Upper lobe of left lung (tissue), 6 donors: ENCODE data around the gene EPC2. TPM values are rescaled to one million over a fixed set of nuclear protein-coding genes. Genes with fewer than 3 reads are reported as not detected.

Experiments used
- ATAC-seq, 2 donors: fragments of 200-7000 bp; cut with Tn5 transposase; one replicate each; pipeline ENCODE4 v1.9.1; 2022; ENCODE audit warnings: mild to moderate bottlenecking in 2 of 2, moderate library complexity in 2 of 2; ENCODE audit not compliant: low FRiP score in 2 of 2
- DNase-seq, 2 donors: peaks; one replicate each; pipeline ENCODE4 v3.0.0-alpha.2; 2019 to 2020
- H3K27ac ChIP-seq, 4 donors: fragments of 200-600 bp; sonication (generic); one replicate each; pipeline ENCODE4 v1.5.1; 2016 to 2019
- H3K27me3 ChIP-seq, 4 donors: fragments of 200-600 bp; sonication (generic); one replicate each; pipeline ENCODE4 v1.5.1; 2017 to 2019
- H3K36me3 ChIP-seq, 4 donors: fragments of 200-600 bp; sonication (generic); one replicate each; pipeline ENCODE4 v1.5.1; 2016 to 2019
- H3K4me1 ChIP-seq, 4 donors: fragments of 200-600 bp; sonication (generic); one replicate each; pipeline ENCODE4 v1.5.1; 2018 to 2019
- H3K4me3 ChIP-seq, 4 donors: fragments of 200-600 bp; sonication (generic); one replicate each; pipeline ENCODE4 v1.5.1; 2017 to 2019; ENCODE audit warnings: mild to moderate bottlenecking in 2 of 4, moderate library complexity in 1 of 4
- H3K9me3 ChIP-seq, 4 donors: fragments of 200-600 bp; sonication (generic); one replicate each; pipeline ENCODE4 v1.5.1; 2018 to 2019
- CTCF ChIP-seq, 6 experiments: fragments of 450-650 bp in 4 of 6; fragments of 200-600 bp in 2 of 6; sonication (generic) in 2 of 6; IDR thresholded peaks; one replicate each; pipeline ENCODE4 v1.5.1; 2016 to 2019; ENCODE audit warnings: antibody characterized with exemption in 6 of 6
- EP300 ChIP-seq, 4 donors: sonication (generic); formaldehyde crosslinking; IDR thresholded peaks; one replicate each; pipeline ENCODE4 v1.5.1; 2017; ENCODE audit warnings: antibody characterized with exemption in 4 of 4, control low read depth in 2 of 4
- POLR2A ChIP-seq, 4 donors: fragments of 450-650 bp; IDR thresholded peaks; one replicate each; pipeline ENCODE4 v1.5.1; 2016 to 2017; ENCODE audit warnings: antibody characterized with exemption in 4 of 4, mild to moderate bottlenecking in 2 of 4
- POLR2AphosphoS5 ChIP-seq, 2 donors: sonication (generic); formaldehyde crosslinking; IDR thresholded peaks; one replicate each; pipeline ENCODE4 v1.5.1; 2017; ENCODE audit warnings: antibody characterized with exemption in 2 of 2
- WGBS, 2 donors: methylation state at CpG; one replicate each; pipeline ENCODE4 v1.1.5; 2017 to 2018; 5-methylcytosine and 5-hydroxymethylcytosine counted together
- total RNA-seq, 6 donors: library from RNA; depleted of rRNA in 4 of 6; stranded (reverse); fragments of >200 nt in 4 of 6; gene quantifications; one replicate each; pipeline versions ENCODE4 v1.1.0 to v1.2.1, GENCODE V29; 2016 to 2021
- donor health status: DM: no; HTN: no; CAD: no; lungs with moderate emphysema.
- donor health status: DM: no; HTN: yes; CAD: no; lungs with severe emphysema.

EPC2 gene
- total RNA-seq, 6 donors from 2014 or later = 15.2 to 53.2 (median 31.5) TPM

GRCh38 chr2:148810081-148810480 lies 165.5 kb downstream of the EPC2 start:
- no peak overlapping the region for H3K27ac ChIP-seq
- no peak for ATAC-seq
- no peaks in the 10 kb centered on the region for H3K36me3 ChIP-seq
- peaks cover 0 to 5% (median 2%) of the 10 kb centered on the region in 4 donors for H3K4me1 ChIP-seq
- DNase-seq = no peak
- H3K9me3 ChIP-seq = no peaks in the 10 kb centered on the region
- H3K27me3 ChIP-seq = no peaks in the 10 kb centered on the region
- no peak overlapping the region for H3K4me3 ChIP-seq
- TF ChIP-seq CTCF (IDR thresholded peaks at IDR 0.05) (no peak), POLR2A (IDR thresholded peaks at IDR 0.05) (no peak), EP300 (IDR thresholded peaks at IDR 0.05) (no peak), POLR2AphosphoS5 (IDR thresholded peaks at IDR 0.05) (no peak)
- WGBS, 2 donors = 95% methylated on average over 5 of the region's 5 CpGs

- Histone ChIP-seq H3K4me3 (no peak overlapping the region), H3K27me3 (no peaks in the 10 kb centered on the region), H3K9me3 (no peaks in the 10 kb centered on the region), H3K36me3 (no peaks in the 10 kb centered on the region), H3K27ac (no peak overlapping the region), H3K4me1 (peaks cover 0 to 5% (median 2%) of the 10 kb centered on the region in 4 donors)
- DNase-seq = peak in 1 of 2 donors; percentile 59
- peak in 1 of 2 donors; percentile 13 for ATAC-seq
- TF ChIP-seq POLR2AphosphoS5 (IDR thresholded peaks at IDR 0.05) = no peak
- no peak for TF ChIP-seq POLR2A (IDR thresholded peaks at IDR 0.05)
- TF ChIP-seq EP300 (IDR thresholded peaks at IDR 0.05) = no peak
- no peak for TF ChIP-seq CTCF (IDR thresholded peaks at IDR 0.05)
- WGBS, 2 donors = 35 to 54% methylated on average over 6 of the region's 6 CpGs
These were observed 167.8 kb downstream of the EPC2 start for GRCh38 chr2:148812306-148812705.

GRCh38 chr2:148813603-148814065 lies 169.1 kb downstream of the EPC2 start:
- no peak for DNase-seq
- H3K9me3 ChIP-seq = no peaks in the 10 kb centered on the region
- peaks cover 0 to 5% (median 2%) of the 10 kb centered on the region in 4 donors for H3K4me1 ChIP-seq
- no peak for TF ChIP-seq EP300 (IDR thresholded peaks at IDR 0.05)
- no peak for ATAC-seq
- no peaks in the 10 kb centered on the region for H3K36me3 ChIP-seq
- H3K4me3 ChIP-seq = no peak overlapping the region
- no peaks in the 10 kb centered on the region for H3K27me3 ChIP-seq
- no peak overlapping the region for H3K27ac ChIP-seq
- WGBS, 2 donors = 71 to 79% methylated on average over 11 of the region's 11 CpGs

GRCh38 chr2:148814143-148814859 lies 169.8 kb downstream of the EPC2 start:
- no peak for ATAC-seq
- no peak for DNase-seq
- peaks cover 0 to 5% (median 2%) of the 10 kb centered on the region in 4 donors for H3K4me1 ChIP-seq
- H3K9me3 ChIP-seq = no peaks in the 10 kb centered on the region
- H3K27ac ChIP-seq = no peak overlapping the region
- peak overlapping the region in 1 of 4 donors; percentile 4 for H3K4me3 ChIP-seq
- 65 to 66% methylated on average over 6 of the region's 6 CpGs for WGBS, 2 donors
- no peaks in the 10 kb centered on the region for H3K36me3 ChIP-seq
- TF ChIP-seq POLR2A (IDR thresholded peaks at IDR 0.05) (no peak), CTCF (IDR thresholded peaks at IDR 0.05) (no peak), EP300 (IDR thresholded peaks at IDR 0.05) (no peak), POLR2AphosphoS5 (IDR thresholded peaks at IDR 0.05) (no peak)
- no peaks in the 10 kb centered on the region for H3K27me3 ChIP-seq

GRCh38 chr2:148814860-148815419 lies 170.4 kb downstream of the EPC2 start:
- ATAC-seq (no peak), DNase-seq (no peak)
- no peaks in the 10 kb centered on the region for H3K36me3 ChIP-seq
- no peaks in the 10 kb centered on the region for H3K9me3 ChIP-seq
- TF ChIP-seq EP300 (IDR thresholded peaks at IDR 0.05) (no peak), CTCF (IDR thresholded peaks at IDR 0.05) (no peak), POLR2AphosphoS5 (IDR thresholded peaks at IDR 0.05) (no peak)
- H3K27ac ChIP-seq = no peak overlapping the region
- H3K4me1 ChIP-seq = peaks cover 0 to 5% (median 2%) of the 10 kb centered on the region in 4 donors
- peak overlapping the region in 1 of 4 donors; percentile 4 for H3K4me3 ChIP-seq
- 71 to 87% methylated on average over 7 of the region's 7 CpGs for WGBS, 2 donors
- no peaks in the 10 kb centered on the region for H3K27me3 ChIP-seq
